Stomach (tissue), 4 donors: ENCODE measurements around the gene IGF1R.

Experiments
- EP300 ChIP-seq: sonication (generic); formaldehyde crosslinking; IDR thresholded peaks from one replicate; pipeline ENCODE4 v1.6.1; 2017; ENCODE audit warnings: antibody characterized with exemption
- POLR2A ChIP-seq, 4 donors: fragments of 450-650 bp; IDR thresholded peaks; one replicate each; pipeline ENCODE4 v1.6.1; 2016; ENCODE audit warnings: antibody characterized with exemption in 4 of 4, control low read depth in 2 of 4, mild to moderate bottlenecking in 1 of 4, moderate library complexity in 1 of 4
- TF ChIP-seq, protein P1 (sequence below), 7 experiments: fragments of 450-650 bp in 4 of 7; fragments of 200-600 bp in 3 of 7; sonication (generic) in 3 of 7; IDR thresholded peaks; one replicate each; pipeline ENCODE4 v1.5.1; 2016 to 2019; ENCODE audit warnings: antibody characterized with exemption in 7 of 7, control low read depth in 2 of 7, mild to moderate bottlenecking in 1 of 7

DNA sequence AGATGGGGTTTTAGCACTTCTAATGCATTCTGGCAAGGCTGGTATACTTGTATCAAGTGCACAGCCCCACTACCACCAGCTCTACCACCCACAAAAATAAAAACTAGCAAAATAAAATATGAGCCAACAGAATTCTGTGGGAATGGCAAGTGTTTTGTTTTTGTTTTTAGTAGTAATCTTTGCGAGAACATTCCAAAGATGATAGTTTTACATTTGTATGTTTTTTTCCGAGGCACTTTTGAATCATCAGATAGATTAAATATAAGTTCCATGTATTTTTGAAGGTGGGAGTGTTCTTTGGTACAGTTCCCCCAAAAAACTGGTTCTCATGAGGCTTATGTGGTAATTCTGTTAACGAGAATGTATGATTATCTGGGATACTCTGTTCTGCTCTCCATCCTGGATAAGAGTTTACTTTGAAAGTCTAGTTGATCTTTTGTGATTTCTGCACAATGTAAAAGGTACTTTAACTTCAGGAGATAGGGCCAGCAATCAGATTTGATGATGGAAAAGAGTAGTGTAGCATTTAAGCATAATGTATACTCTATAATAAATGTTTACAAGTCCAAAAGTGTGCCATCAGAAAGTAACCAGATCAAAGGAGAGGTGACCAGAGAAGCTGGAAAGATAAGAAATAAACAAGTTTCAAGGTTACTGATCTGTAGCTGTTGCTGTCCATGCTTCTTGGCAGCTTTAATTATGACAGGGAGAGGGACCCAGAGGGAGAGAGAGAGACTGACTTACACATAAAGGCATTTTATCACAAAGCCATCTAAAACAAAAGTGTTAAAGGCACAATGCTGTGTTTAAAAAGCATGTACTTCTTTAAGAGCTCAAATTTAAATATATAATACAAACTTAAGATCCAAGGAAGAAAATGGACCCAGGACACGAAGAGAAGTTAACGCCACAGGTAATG, 228.4 kb downstream of the IGF1R start:
- TF ChIP-seq EP300, result no peak
- TF ChIP-seq, protein P1, sequence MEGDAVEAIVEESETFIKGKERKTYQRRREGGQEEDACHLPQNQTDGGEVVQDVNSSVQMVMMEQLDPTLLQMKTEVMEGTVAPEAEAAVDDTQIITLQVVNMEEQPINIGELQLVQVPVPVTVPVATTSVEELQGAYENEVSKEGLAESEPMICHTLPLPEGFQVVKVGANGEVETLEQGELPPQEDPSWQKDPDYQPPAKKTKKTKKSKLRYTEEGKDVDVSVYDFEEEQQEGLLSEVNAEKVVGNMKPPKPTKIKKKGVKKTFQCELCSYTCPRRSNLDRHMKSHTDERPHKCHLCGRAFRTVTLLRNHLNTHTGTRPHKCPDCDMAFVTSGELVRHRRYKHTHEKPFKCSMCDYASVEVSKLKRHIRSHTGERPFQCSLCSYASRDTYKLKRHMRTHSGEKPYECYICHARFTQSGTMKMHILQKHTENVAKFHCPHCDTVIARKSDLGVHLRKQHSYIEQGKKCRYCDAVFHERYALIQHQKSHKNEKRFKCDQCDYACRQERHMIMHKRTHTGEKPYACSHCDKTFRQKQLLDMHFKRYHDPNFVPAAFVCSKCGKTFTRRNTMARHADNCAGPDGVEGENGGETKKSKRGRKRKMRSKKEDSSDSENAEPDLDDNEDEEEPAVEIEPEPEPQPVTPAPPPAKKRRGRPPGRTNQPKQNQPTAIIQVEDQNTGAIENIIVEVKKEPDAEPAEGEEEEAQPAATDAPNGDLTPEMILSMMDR (IDR thresholded peaks at IDR 0.05), result no peak
- no peak for TF ChIP-seq POLR2A (IDR thresholded peaks at IDR 0.05)
